HG03469 (cell line): ENCODE data around the gene ADSS1.

ENCODE experiments used
- ATAC-seq: cut with Tn5 transposase; IDR thresholded peaks from one replicate; pipeline ENCODE4 v1.9.1; 2021; ENCODE audit warnings: mild to moderate bottlenecking, moderate library complexity, moderate number of reproducible peaks; ENCODE audit not compliant: unreplicated experiment

Gene ADSS1

GRCh38 chr14:104697892-104698583, 26.0 kb upstream of the ADSS1 start:
- ATAC-seq: no peak

GRCh38 chr14:104698688-104699425, 25.2 kb upstream of the ADSS1 start:
- no peak for ATAC-seq

- no peak for ATAC-seq
Measured at GRCh38 chr14:104699426-104699748, 24.6 kb upstream of the ADSS1 start.

- no peak for ATAC-seq
Measured at GRCh38 chr14:104700225-104700651, 23.8 kb upstream of the ADSS1 start.

- ATAC-seq: no peak
Measured at GRCh38 chr14:104700747-104701217, 23.2 kb upstream of the ADSS1 start.

- ATAC-seq: no peak
Measured at GRCh38 chr14:104701383-104702076, 22.5 kb upstream of the ADSS1 start.

GRCh38 chr14:104702106-104702505, 21.9 kb upstream of the ADSS1 start:
- ATAC-seq: no peak

- no peak for ATAC-seq
Measured at GRCh38 chr14:104702673-104703072, 21.4 kb upstream of the ADSS1 start.

GRCh38 chr14:104703269-104703668, 20.8 kb upstream of the ADSS1 start:
- no peak for ATAC-seq

- ATAC-seq: no peak
Measured at GRCh38 chr14:104704252-104704651, 19.8 kb upstream of the ADSS1 start.

GRCh38 chr14:104705340-104706047, 18.5 kb upstream of the ADSS1 start:
- ATAC-seq: no peak

GRCh38 chr14:104706733-104707607, 17.1 kb upstream of the ADSS1 start:
- ATAC-seq: no peak

GRCh38 chr14:104707608-104708595, 16.1 kb upstream of the ADSS1 start:
- no peak for ATAC-seq

GRCh38 chr14:104708606-104709268, 15.3 kb upstream of the ADSS1 start:
- ATAC-seq: no peak

GRCh38 chr14:104709387-104710039, 14.5 kb upstream of the ADSS1 start:
- ATAC-seq: no peak

- ATAC-seq: no peak
Measured at GRCh38 chr14:104710071-104710735, 13.8 kb upstream of the ADSS1 start.
